IMR-90 (cell line): ENCODE measurements around the gene TRIM63. TPM values are rescaled to one million over a fixed set of nuclear protein-coding genes. Genes with fewer than 3 reads are reported as not detected.

Source experiments
- ATAC-seq: fragments of 200-7000 bp; cut with Tn5 transposase; 2 replicates; pipeline ENCODE4 v1.9.1; 2020; ENCODE audit warnings: low read depth, mild to moderate bottlenecking, moderate library complexity
- BruUV-seq: library from RNA; stranded (reverse); fragments of 400-500 nt; replicated peaks from 2 replicates; lab custom pipeline; 2021; lab: Mats Ljungman, UMichigan
- CTCF ChIA-PET: fragments of 300-600 bp; formaldehyde crosslinking; extraction: SDS; loops from one replicate; lab custom pipeline; 2021; ENCODE audit warnings: antibody characterized with exemption; lab: Yijun Ruan, JAX
- POLR2A ChIA-PET: fragments of 300-600 bp; sonication (Branson Sonifier 250); formaldehyde crosslinking; loops from one replicate; lab custom pipeline; 2022; ENCODE audit warnings: antibody characterized with exemption; ENCODE audit not compliant: unreplicated experiment; lab: Charles Lee
- DNase-seq: peaks from one replicate; pipeline ENCODE4 v3.0.0; 2013
- H2AFZ ChIP-seq: replicated peaks from 2 replicates; pipeline ENCODE3; 2013; ENCODE audit warnings: low read length, mild to moderate bottlenecking; ENCODE audit not compliant: poor library complexity
- H2AK5ac ChIP-seq: 2 replicates; pipeline ENCODE4 v1.6.1; 2013; ENCODE audit warnings: low read depth, low read length, inconsistent platforms
- H2AK9ac ChIP-seq: replicated peaks from 2 replicates; pipeline ENCODE3; 2013; ENCODE audit warnings: mild to moderate bottlenecking, low read depth, low read length, moderate library complexity; ENCODE audit not compliant: poor library complexity
- H2BK120ac ChIP-seq: 2 replicates; pipeline ENCODE4 v1.6.1; 2013; ENCODE audit warnings: low read depth, low read length, inconsistent platforms
- H2BK15ac ChIP-seq: 3 replicates; pipeline ENCODE4 v1.6.1; 2013; ENCODE audit warnings: low read depth, low read length, inconsistent platforms
- H2BK20ac ChIP-seq: 2 replicates; pipeline ENCODE4 v1.6.1; 2013; ENCODE audit warnings: low read depth, mild to moderate bottlenecking, inconsistent platforms, low read length, moderate library complexity
- H2BK5ac ChIP-seq: 2 replicates; pipeline ENCODE4 v1.6.1; 2013; ENCODE audit warnings: mild to moderate bottlenecking, low read depth, low read length, inconsistent platforms; ENCODE audit not compliant: poor library complexity, severe bottlenecking
- H3K14ac ChIP-seq: replicated peaks from 2 replicates; pipeline ENCODE4 v1.6.1; 2013; ENCODE audit warnings: low read depth, low read length, inconsistent platforms
- H3K18ac ChIP-seq: 2 replicates; pipeline ENCODE4 v1.6.1; 2013; ENCODE audit warnings: low read depth, low read length, control low read depth
- H3K23ac ChIP-seq: 2 replicates; pipeline ENCODE4 v1.6.1; 2013; ENCODE audit warnings: low read depth, low read length, inconsistent platforms
- H3K27ac ChIP-seq: 2 replicates; pipeline ENCODE4 v1.5.1; 2013; ENCODE audit warnings: mild to moderate bottlenecking, control low read depth, low read length; ENCODE audit not compliant: insufficient read depth
- H3K27me3 ChIP-seq: 2 replicates; pipeline ENCODE4 v1.6.1; 2013; ENCODE audit warnings: low read length; ENCODE audit not compliant: control insufficient read depth, insufficient read depth
- H3K36me3 ChIP-seq: 2 replicates; pipeline ENCODE4 v1.6.1; 2013; ENCODE audit warnings: low read length, mixed read lengths; ENCODE audit not compliant: control insufficient read depth, insufficient read depth
- H3K4ac ChIP-seq: 2 replicates; pipeline ENCODE4 v1.6.1; 2013; ENCODE audit warnings: low read depth, low read length, inconsistent platforms
- H3K4me1 ChIP-seq: 2 replicates; pipeline ENCODE4 v1.6.1; 2013; ENCODE audit warnings: low read length, mixed read lengths; ENCODE audit not compliant: control insufficient read depth, insufficient read depth
- H3K4me2 ChIP-seq: 2 replicates; pipeline ENCODE4 v1.6.1; 2013; ENCODE audit warnings: low read depth, mild to moderate bottlenecking, control low read depth, low read length, moderate library complexity
- H3K4me3 ChIP-seq: 2 replicates; pipeline ENCODE4 v1.5.1; 2013; ENCODE audit warnings: low read depth, mild to moderate bottlenecking, control low read depth, low read length, moderate library complexity; ENCODE audit not compliant: insufficient read depth
- H3K56ac ChIP-seq: 2 replicates; pipeline ENCODE4 v1.6.1; 2013; ENCODE audit warnings: low read length, inconsistent platforms; ENCODE audit not compliant: insufficient read depth; ENCODE audit errors: extremely low read depth
- H3K79me1 ChIP-seq, 2 experiments: 2 replicates each; pipeline ENCODE4 v1.6.1; 2013; ENCODE audit warnings: low read length in 2 of 2, inconsistent platforms in 1 of 2, low read depth in 1 of 2
- H3K9ac ChIP-seq: 2 replicates; pipeline ENCODE4 v1.6.1; 2013; ENCODE audit warnings: low read depth, low read length, control low read depth
- H3K9me1 ChIP-seq: 2 replicates; pipeline ENCODE4 v1.6.1; 2013; ENCODE audit warnings: low read length, inconsistent platforms; ENCODE audit not compliant: insufficient read depth
- H3K9me3 ChIP-seq: 2 replicates; pipeline ENCODE4 v1.6.1; 2013; ENCODE audit warnings: low read length; ENCODE audit not compliant: control insufficient read depth, insufficient read depth
- H4K20me1 ChIP-seq: 2 replicates; pipeline ENCODE4 v1.6.1; 2013; ENCODE audit warnings: low read length, inconsistent platforms; ENCODE audit not compliant: insufficient read depth
- H4K5ac ChIP-seq: 2 replicates; pipeline ENCODE4 v1.6.1; 2013; ENCODE audit warnings: mild to moderate bottlenecking, low read depth, low read length, control low read depth
- H4K8ac ChIP-seq, 2 experiments: 2 replicates each; pipeline ENCODE4 v1.6.1; 2013; ENCODE audit warnings: low read depth in 2 of 2, low read length in 2 of 2, control low read depth in 1 of 2, inconsistent platforms in 1 of 2
- H4K91ac ChIP-seq: 2 replicates; pipeline ENCODE4 v1.6.1; 2013; ENCODE audit warnings: low read depth, low read length, inconsistent platforms; ENCODE audit not compliant: insufficient read depth
- BHLHE40 ChIP-seq: fragments of 150-350 bp; IDR thresholded peaks from 2 replicates; pipeline ENCODE4 v1.6.1; 2016; ENCODE audit warnings: mild to moderate bottlenecking, low read depth, low read length
- CEBPB ChIP-seq: IDR thresholded peaks from 2 replicates; pipeline ENCODE4 v1.6.1; 2012; ENCODE audit warnings: low read depth, low read length, improper control_type of control experiment
- ELK1 ChIP-seq: fragments of 150-350 bp; IDR thresholded peaks from 2 replicates; pipeline ENCODE4 v1.6.1; 2016; ENCODE audit warnings: low read depth, mild to moderate bottlenecking, low read length, moderate library complexity, borderline replicate concordance
- MAFK ChIP-seq: IDR thresholded peaks from 2 replicates; pipeline ENCODE4 v1.6.1; 2012; ENCODE audit warnings: low read depth, low read length, improper control_type of control experiment
- NFE2L2 ChIP-seq: fragments of 150-350 bp; IDR thresholded peaks from 2 replicates; pipeline ENCODE4 v1.6.1; 2016; ENCODE audit warnings: low read depth, mild to moderate bottlenecking, low read length
- POLR2A ChIP-seq: IDR thresholded peaks from 2 replicates; pipeline ENCODE4 v1.6.1; 2012; ENCODE audit warnings: mild to moderate bottlenecking, low read depth, low read length
- RAD21 ChIP-seq: IDR thresholded peaks from 2 replicates; pipeline ENCODE4 v1.6.1; 2012; ENCODE audit warnings: low read length, improper control_type of control experiment
- RCOR1 ChIP-seq: IDR thresholded peaks from 2 replicates; pipeline ENCODE4 v1.6.1; 2012; ENCODE audit warnings: mild to moderate bottlenecking, low read length, improper control_type of control experiment; ENCODE audit not compliant: insufficient replicate concordance
- RFX5 ChIP-seq: IDR thresholded peaks from 2 replicates; pipeline ENCODE4 v1.8.0; 2012; ENCODE audit warnings: low read depth, mild to moderate bottlenecking, low read length, moderate library complexity
- SMC3 ChIP-seq: fragments of 150-350 bp; IDR thresholded peaks from 2 replicates; pipeline ENCODE4 v1.6.1; 2016; ENCODE audit warnings: low read depth, mild to moderate bottlenecking, antibody characterized with exemption, low read length, moderate library complexity
- USF2 ChIP-seq: fragments of 150-350 bp; IDR thresholded peaks from 2 replicates; pipeline ENCODE4 v1.6.1; 2017; ENCODE audit warnings: mild to moderate bottlenecking, antibody characterized with exemption, low read length, low read depth
- WGBS, 2 experiments: methylation state at CpG; one replicate each; pipeline versions ENCODE4 v1.1.5 to v1.1.7; 2013; ENCODE audit warnings: missing lambda C conversion rate in 2 of 2; ENCODE audit not compliant: insufficient read length in 1 of 2; ENCODE audit errors: extremely low coverage in 2 of 2; 5-methylcytosine and 5-hydroxymethylcytosine counted together
- dilution Hi-C: fragments of 300-500 bp; cut with HindIII; formaldehyde crosslinking; loops from one replicate; pipeline ENCODE4 v1.14.3; 2018; ENCODE audit warnings: low sequenced_read_pairs; ENCODE audit not compliant: unreplicated experiment
- in situ Hi-C: fragments of 300-500 bp; cut with MboI; formaldehyde crosslinking; loops from 3 replicates; pipeline ENCODE4 v1.14.3; 2019; ENCODE audit warnings: low sequenced_read_pairs, inconsistent platforms, mixed read lengths
- intact Hi-C: fragments of 100-400 bp; cut with micrococcal nuclease; formaldehyde crosslinking; loops from 2 replicates; pipeline ENCODE4 v1.10.0; 2022
- polyA plus RNA-seq, 3 experiments: library from polyadenylated mRNA; depleted of rRNA; stranded (reverse); fragments of >200 nt; gene quantifications; 2 replicates each; pipeline ENCODE4 v1.2.3, GENCODE V29; 2012; ENCODE audit warnings: low replicate concordance in 1 of 3
- total RNA-seq: library from RNA; depleted of rRNA; stranded (reverse); fragments of >200 nt; gene quantifications from 2 replicates; pipeline ENCODE4 v1.2.3, GENCODE V29; 2012

Gene TRIM63
- total and polyA plus RNA-seq, 2 of the 4 experiments (the other 2 are of a cell fraction), result not detected

- Histone ChIP-seq H3K27me3 (peaks cover 74% of the 10 kb centered on the region), H2AK9ac (no peak overlapping the region), H3K4me1 (no peaks in the 10 kb centered on the region), H3K36me3 (no peaks in the 10 kb centered on the region), H3K4ac (no peak overlapping the region), H2AK5ac (no peak overlapping the region), H2BK15ac (no peak overlapping the region), H2BK120ac (no peak overlapping the region), H3K4me2 (no peak overlapping the region), H3K27ac (no peak overlapping the region), H4K91ac (no peak overlapping the region), H2AFZ (no peak overlapping the region), H3K56ac (no peak overlapping the region), H4K5ac (no peak overlapping the region), H3K9ac (no peak overlapping the region), H4K20me1 (no peaks in the 10 kb centered on the region), H3K18ac (no peak overlapping the region), H3K9me1 (0 out of 2 replicates have a peak, but pooled peaks cover 3% of the 10 kb centered on the region), H2BK5ac (no peak overlapping the region), H3K79me1 (no peaks in the 10 kb centered on the region), H3K4me3 (no peak overlapping the region), H3K14ac (no peak overlapping the region), H4K8ac (no peak overlapping the region), H2BK20ac (no peak overlapping the region), H3K23ac (no peak overlapping the region), H3K9me3 (no peaks in the 10 kb centered on the region)
- ATAC-seq (no peak), DNase-seq (no peak)
- in situ Hi-C loops (no loop called here), intact Hi-C loops (no loop called here), dilution Hi-C loops (no loop called here)
- TF ChIP-seq POLR2A (no peak), SMC3 (no peak), MAFK (no peak), ELK1 (no peak), RFX5 (no peak), RCOR1 (no peak), BHLHE40 (no peak), USF2 (no peak), NFE2L2 (no peak), CEBPB (no peak), RAD21 (no peak)
- POLR2A ChIA-PET, result no interaction called here
- BruUV-seq, result no TSS peak
- 69% methylated on average over 2 of the region's 12 CpGs; no CpG with 5 or more reads in 1 of the 2 experiments for WGBS, 2 experiments
- CTCF ChIA-PET, result no interaction called here
Measured at GRCh38 chr1:26060832-26061574, 6.4 kb downstream of the TRIM63 start.
